PC-9 (cell line): ENCODE data around the gene SCGB2B2.

Experiments used
- EZH2 ChIP-seq: fragments of 200-600 bp; sonication (generic); IDR thresholded peaks from 2 replicates; pipeline ENCODE4 v1.8.0; 2017; ENCODE audit warnings: antibody characterized with exemption, low read depth
- TF ChIP-seq, protein P1 (sequence below): fragments of 200-600 bp; sonication (generic); conservative IDR thresholded peaks from 2 replicates; pipeline ENCODE4 v1.6.1; 2017; ENCODE audit warnings: mixed run types, antibody characterized with exemption, mild to moderate bottlenecking, moderate library complexity

DNA sequence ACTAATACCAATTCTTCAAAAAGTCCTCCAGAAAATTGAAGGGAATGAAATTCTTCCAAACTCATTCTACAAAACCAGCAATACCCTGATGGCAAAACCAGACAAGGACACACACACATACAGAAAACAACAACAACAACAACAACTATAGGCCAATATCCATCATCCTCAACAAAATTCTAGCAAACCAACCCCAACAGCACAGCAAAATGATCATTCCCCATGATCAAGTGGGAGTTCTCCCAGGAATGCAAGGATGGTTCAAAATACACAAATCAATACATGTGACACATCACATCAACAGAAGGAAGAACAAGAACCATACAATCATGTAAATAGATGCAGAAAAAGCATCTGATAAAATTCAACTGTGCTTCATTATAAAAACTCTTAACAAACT is 38.4 kb upstream of the SCGB2B2 start:
- TF ChIP-seq EZH2 = no peak
- TF ChIP-seq, protein P1, sequence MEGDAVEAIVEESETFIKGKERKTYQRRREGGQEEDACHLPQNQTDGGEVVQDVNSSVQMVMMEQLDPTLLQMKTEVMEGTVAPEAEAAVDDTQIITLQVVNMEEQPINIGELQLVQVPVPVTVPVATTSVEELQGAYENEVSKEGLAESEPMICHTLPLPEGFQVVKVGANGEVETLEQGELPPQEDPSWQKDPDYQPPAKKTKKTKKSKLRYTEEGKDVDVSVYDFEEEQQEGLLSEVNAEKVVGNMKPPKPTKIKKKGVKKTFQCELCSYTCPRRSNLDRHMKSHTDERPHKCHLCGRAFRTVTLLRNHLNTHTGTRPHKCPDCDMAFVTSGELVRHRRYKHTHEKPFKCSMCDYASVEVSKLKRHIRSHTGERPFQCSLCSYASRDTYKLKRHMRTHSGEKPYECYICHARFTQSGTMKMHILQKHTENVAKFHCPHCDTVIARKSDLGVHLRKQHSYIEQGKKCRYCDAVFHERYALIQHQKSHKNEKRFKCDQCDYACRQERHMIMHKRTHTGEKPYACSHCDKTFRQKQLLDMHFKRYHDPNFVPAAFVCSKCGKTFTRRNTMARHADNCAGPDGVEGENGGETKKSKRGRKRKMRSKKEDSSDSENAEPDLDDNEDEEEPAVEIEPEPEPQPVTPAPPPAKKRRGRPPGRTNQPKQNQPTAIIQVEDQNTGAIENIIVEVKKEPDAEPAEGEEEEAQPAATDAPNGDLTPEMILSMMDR = no peak
